Stimulated activated CD4-positive, alpha-beta T cell treated with anti-CD3 and anti-CD28 coated beads, Interleukin-1b, Interleukin-23, amount 100 ng/mL, for 1 hour (primary cell): ENCODE data around the gene SFMBT2.

Experiments used
- DNase-seq, 2 donors: peaks; one replicate each; pipeline ENCODE4 v3.0.0-alpha.2; 2020; ENCODE audit warnings: low read depth in 2 of 2

Gene SFMBT2

GRCh38 chr10:7298495-7298894 is 112.3 kb downstream of the SFMBT2 start:
- no peak for DNase-seq

GRCh38 chr10:7297094-7297493 is 113.7 kb downstream of the SFMBT2 start:
- DNase-seq = no peak

GRCh38 chr10:7296648-7297047 is 114.2 kb downstream of the SFMBT2 start:
- DNase-seq = no peak

GRCh38 chr10:7296076-7296475 is 114.8 kb downstream of the SFMBT2 start:
- DNase-seq = no peak

- no peak for DNase-seq
These were observed 117.4 kb downstream of the SFMBT2 start for GRCh38 chr10:7293378-7293920.

- DNase-seq = no peak
These were observed 119.2 kb downstream of the SFMBT2 start for GRCh38 chr10:7291487-7292270.

GRCh38 chr10:7288060-7288690 is 122.7 kb downstream of the SFMBT2 start:
- no peak for DNase-seq

GRCh38 chr10:7287377-7287776 is 123.5 kb downstream of the SFMBT2 start:
- no peak for DNase-seq

- no peak for DNase-seq
These were observed 125.1 kb downstream of the SFMBT2 start for GRCh38 chr10:7285522-7286322.

GRCh38 chr10:7283246-7283645 is 127.6 kb downstream of the SFMBT2 start:
- DNase-seq = no peak

GRCh38 chr10:7282457-7282856 is 128.4 kb downstream of the SFMBT2 start:
- DNase-seq = no peak

- DNase-seq = no peak
These were observed 129.4 kb downstream of the SFMBT2 start for GRCh38 chr10:7281429-7281828.

- no peak for DNase-seq
These were observed 131.5 kb downstream of the SFMBT2 start for GRCh38 chr10:7279303-7279702.

GRCh38 chr10:7277867-7278266 is 133.0 kb downstream of the SFMBT2 start:
- no peak for DNase-seq

- DNase-seq = no peak
These were observed 133.4 kb downstream of the SFMBT2 start for GRCh38 chr10:7277432-7277831.

GRCh38 chr10:7275761-7276440 is 134.9 kb downstream of the SFMBT2 start:
- no peak for DNase-seq

- DNase-seq = no peak
These were observed 136.5 kb downstream of the SFMBT2 start for GRCh38 chr10:7274293-7274692.

GRCh38 chr10:7272008-7272407 is 138.8 kb downstream of the SFMBT2 start:
- no peak for DNase-seq

GRCh38 chr10:7269988-7270387 is 140.8 kb downstream of the SFMBT2 start:
- DNase-seq = no peak

- DNase-seq = no peak
These were observed 143.7 kb downstream of the SFMBT2 start for GRCh38 chr10:7267142-7267541.

- no peak for DNase-seq
These were observed 145.3 kb downstream of the SFMBT2 start for GRCh38 chr10:7265396-7266123.
